Ishikawa (cell line): ENCODE measurements around the gene CCDC192.

Experiments
- CEBPB ChIP-seq: IDR thresholded peaks from 2 replicates; pipeline ENCODE4 v1.6.1; 2012
- EP300 ChIP-seq: IDR thresholded peaks from 2 replicates; pipeline ENCODE4 v1.6.1; 2012; ENCODE audit warnings: borderline replicate concordance
- FOXM1 ChIP-seq: IDR thresholded peaks from 2 replicates; pipeline ENCODE4 v1.6.1; 2012; ENCODE audit warnings: low read depth, borderline replicate concordance
- NFIC ChIP-seq: IDR thresholded peaks from 2 replicates; pipeline ENCODE4 v1.6.1; 2012
- RAD21 ChIP-seq: IDR thresholded peaks from 2 replicates; pipeline ENCODE4 v1.6.1; 2012; ENCODE audit warnings: low read depth
- TAF1 ChIP-seq: IDR thresholded peaks from 2 replicates; pipeline ENCODE4 v1.6.1; 2012; ENCODE audit warnings: low read depth, mild to moderate bottlenecking
- YY1 ChIP-seq: IDR thresholded peaks from 2 replicates; pipeline ENCODE4 v1.6.1; 2012; ENCODE audit warnings: low read depth
- TF ChIP-seq, protein P1 (sequence below): IDR thresholded peaks from 2 replicates; pipeline ENCODE4 v1.6.1; 2012; ENCODE audit warnings: low read depth, mild to moderate bottlenecking
- TF ChIP-seq, protein P2 (sequence below): IDR thresholded peaks from 2 replicates; pipeline ENCODE4 v1.6.1; 2012

- TF ChIP-seq NFIC: no peak
- TF ChIP-seq, protein P1, sequence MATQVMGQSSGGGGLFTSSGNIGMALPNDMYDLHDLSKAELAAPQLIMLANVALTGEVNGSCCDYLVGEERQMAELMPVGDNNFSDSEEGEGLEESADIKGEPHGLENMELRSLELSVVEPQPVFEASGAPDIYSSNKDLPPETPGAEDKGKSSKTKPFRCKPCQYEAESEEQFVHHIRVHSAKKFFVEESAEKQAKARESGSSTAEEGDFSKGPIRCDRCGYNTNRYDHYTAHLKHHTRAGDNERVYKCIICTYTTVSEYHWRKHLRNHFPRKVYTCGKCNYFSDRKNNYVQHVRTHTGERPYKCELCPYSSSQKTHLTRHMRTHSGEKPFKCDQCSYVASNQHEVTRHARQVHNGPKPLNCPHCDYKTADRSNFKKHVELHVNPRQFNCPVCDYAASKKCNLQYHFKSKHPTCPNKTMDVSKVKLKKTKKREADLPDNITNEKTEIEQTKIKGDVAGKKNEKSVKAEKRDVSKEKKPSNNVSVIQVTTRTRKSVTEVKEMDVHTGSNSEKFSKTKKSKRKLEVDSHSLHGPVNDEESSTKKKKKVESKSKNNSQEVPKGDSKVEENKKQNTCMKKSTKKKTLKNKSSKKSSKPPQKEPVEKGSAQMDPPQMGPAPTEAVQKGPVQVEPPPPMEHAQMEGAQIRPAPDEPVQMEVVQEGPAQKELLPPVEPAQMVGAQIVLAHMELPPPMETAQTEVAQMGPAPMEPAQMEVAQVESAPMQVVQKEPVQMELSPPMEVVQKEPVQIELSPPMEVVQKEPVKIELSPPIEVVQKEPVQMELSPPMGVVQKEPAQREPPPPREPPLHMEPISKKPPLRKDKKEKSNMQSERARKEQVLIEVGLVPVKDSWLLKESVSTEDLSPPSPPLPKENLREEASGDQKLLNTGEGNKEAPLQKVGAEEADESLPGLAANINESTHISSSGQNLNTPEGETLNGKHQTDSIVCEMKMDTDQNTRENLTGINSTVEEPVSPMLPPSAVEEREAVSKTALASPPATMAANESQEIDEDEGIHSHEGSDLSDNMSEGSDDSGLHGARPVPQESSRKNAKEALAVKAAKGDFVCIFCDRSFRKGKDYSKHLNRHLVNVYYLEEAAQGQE: no peak
- no peak for TF ChIP-seq EP300
- TF ChIP-seq, protein P2, sequence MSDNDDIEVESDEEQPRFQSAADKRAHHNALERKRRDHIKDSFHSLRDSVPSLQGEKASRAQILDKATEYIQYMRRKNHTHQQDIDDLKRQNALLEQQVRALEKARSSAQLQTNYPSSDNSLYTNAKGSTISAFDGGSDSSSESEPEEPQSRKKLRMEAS: no peak
- no peak for TF ChIP-seq FOXM1
- TF ChIP-seq RAD21: no peak
- no peak for TF ChIP-seq TAF1
- TF ChIP-seq CEBPB: no peak
- TF ChIP-seq YY1: no peak
Observed at GRCh38 chr5:127849891-127850290, 146.7 kb downstream of the CCDC192 start.
